HG03196 (cell line): Measurements from ENCODE around the gene ACAP3.

Source experiments
- ATAC-seq: cut with Tn5 transposase; IDR thresholded peaks from one replicate; pipeline ENCODE4 v1.9.1; 2021; ENCODE audit not compliant: unreplicated experiment

The ACAP3 gene

GRCh38 chr1:1286313-1287261 is 21.1 kb downstream of the ACAP3 start:
- no peak for ATAC-seq

GRCh38 chr1:1285611-1286311 is 22.0 kb downstream of the ACAP3 start:
- ATAC-seq = no peak

DNA sequence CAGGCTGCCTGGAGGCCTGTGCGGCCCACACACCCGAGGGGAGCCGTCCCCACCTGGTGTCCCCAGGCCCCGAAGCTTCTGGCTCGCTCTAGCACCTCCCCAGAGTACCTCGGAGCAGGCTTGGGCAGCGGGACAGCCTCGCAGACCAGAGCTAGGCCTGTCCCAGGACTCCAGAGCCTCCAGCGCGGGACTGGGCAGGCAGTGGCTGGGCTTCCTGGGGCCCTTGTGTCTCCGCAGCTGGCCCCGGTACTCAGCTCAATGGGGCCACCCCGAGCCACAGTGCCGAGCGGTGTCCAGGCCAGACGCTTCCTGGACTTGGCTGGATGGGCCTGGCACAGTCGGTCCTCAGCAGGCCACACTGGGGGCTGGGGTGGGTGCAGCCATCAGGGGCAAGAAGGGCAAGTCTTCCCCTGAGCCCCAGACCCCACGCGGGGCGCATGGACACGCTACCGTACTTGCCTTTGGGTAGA is 22.6 kb downstream of the ACAP3 start:
- ATAC-seq = no peak

- ATAC-seq = no peak
These were observed 23.3 kb downstream of the ACAP3 start for GRCh38 chr1:1284221-1285101.

- ATAC-seq = no peak
These were observed 23.9 kb downstream of the ACAP3 start for GRCh38 chr1:1283821-1284220.

DNA sequence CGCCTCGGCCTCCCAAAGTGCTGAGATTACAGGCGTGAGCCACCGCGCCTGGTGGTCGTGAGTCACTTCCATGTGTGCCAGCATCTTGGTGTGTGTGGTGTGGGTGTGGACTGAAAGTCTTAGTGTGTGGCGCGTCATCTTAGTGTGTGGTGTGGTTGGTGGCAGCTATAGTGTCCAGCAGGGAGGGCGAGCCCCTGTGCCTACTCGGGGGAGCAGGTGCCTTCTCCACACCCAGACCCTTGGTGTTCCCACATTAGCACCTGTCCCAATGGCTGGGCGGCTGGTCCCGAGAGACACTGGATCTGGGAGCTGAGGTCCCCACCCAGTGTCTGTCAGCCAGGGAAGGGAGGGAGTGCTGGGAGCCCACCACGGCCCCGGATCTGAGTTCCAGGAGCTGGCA is 24.7 kb downstream of the ACAP3 start:
- no peak for ATAC-seq

- no peak for ATAC-seq
These were observed 26.0 kb downstream of the ACAP3 start for GRCh38 chr1:1281533-1282321.

DNA sequence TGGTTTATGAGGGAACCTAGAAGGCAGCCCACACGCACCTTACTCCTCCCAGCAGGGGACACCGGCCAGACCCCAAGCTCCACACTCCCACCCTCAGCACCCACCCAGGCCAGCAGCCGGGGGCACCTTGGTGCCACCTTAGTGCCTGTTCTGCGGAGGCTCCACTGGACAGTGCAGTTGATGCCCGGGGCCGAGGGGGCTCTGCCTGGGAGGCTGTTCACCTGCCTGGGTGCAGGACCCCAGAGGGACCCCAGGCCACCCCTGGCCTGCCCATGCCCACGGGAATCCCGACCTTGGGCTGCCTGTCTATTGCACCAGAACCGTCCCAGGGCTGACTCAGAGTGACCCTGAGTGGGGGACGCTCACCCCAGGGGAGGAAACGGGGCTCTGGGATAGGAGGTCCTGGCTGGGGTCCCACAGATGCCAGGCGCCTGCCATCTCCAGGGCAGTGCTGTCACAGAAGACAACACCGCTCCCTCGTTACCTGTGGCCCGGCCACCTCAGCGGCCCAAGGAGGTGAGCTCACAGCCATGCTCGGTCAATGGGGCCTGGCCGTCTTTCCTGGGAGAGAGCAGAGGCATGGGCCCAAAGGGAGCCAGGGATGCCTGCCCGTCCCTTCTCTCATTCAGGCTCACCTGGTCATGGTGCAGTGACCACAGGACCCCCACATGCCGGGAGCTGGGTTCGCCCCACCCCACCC is 26.8 kb downstream of the ACAP3 start:
- no peak for ATAC-seq

GRCh38 chr1:1279028-1279427 is 28.7 kb downstream of the ACAP3 start:
- no peak for ATAC-seq

DNA sequence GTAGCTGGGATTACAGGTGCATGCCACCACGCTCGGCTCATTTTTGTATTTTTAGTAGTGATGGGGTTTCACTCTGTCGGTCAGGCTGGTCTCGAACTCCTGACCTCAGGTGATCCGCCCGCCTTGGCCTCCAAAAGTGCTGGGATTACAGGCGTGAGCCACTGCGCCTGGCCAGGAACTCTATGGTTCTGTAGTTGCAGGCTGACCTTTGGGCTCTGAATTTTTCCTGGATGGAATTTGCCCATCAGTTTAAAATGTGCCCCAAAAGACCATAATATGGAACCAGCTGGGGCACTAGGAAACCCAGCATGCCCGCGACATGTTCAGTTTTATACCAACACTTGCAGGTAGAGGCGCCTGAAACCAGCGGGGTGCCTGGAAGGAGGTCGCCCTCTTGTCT is 29.1 kb downstream of the ACAP3 start:
- ATAC-seq = no peak

GRCh38 chr1:1275836-1276235 is 31.9 kb downstream of the ACAP3 start:
- no peak for ATAC-seq

- no peak for ATAC-seq
These were observed 32.7 kb downstream of the ACAP3 start for GRCh38 chr1:1274931-1275431.

DNA sequence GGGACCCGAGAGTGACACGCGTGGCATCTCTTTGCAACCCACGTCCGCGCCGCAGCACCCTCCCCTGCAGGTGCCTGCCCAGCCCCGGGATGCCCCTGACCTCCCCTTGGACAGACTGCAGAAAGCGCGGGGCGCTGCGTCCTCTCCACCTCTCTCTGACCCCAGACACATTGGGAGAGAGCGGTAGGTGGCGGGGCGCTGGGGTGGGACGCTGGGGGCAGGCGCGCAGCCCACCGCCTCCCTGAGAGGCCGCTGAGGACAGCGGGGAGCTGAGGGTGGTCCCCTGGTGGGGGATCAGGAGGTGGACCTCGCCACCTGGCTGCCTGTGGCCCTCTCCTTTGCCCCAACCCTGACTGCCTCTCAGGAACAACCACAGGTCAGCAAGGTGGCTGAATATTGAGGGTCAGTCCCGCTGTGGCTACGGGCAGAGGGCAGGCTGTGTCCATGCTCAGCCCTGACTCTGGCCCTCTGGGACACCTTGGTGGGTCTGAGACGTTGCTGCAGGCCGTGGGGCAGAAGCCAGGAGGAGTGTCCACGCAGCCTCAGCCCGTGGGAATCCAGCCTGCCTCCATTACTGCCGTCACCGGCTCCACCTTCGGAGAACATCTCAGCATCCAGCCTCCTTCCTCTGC is 33.3 kb downstream of the ACAP3 start:
- ATAC-seq = peak; percentile 5

GRCh38 chr1:1273512-1274298 is 34.0 kb downstream of the ACAP3 start, which contains the start of gene UBE2J2:
UBE2J2 (minus strand) TSS chr1:1273854; CDS start chr1:1267992, 5,862 bp downstream.
- ATAC-seq = peak; percentile 89

- peak; percentile 15 for ATAC-seq
These were observed 34.6 kb downstream of the ACAP3 start for GRCh38 chr1:1273209-1273511.

DNA sequence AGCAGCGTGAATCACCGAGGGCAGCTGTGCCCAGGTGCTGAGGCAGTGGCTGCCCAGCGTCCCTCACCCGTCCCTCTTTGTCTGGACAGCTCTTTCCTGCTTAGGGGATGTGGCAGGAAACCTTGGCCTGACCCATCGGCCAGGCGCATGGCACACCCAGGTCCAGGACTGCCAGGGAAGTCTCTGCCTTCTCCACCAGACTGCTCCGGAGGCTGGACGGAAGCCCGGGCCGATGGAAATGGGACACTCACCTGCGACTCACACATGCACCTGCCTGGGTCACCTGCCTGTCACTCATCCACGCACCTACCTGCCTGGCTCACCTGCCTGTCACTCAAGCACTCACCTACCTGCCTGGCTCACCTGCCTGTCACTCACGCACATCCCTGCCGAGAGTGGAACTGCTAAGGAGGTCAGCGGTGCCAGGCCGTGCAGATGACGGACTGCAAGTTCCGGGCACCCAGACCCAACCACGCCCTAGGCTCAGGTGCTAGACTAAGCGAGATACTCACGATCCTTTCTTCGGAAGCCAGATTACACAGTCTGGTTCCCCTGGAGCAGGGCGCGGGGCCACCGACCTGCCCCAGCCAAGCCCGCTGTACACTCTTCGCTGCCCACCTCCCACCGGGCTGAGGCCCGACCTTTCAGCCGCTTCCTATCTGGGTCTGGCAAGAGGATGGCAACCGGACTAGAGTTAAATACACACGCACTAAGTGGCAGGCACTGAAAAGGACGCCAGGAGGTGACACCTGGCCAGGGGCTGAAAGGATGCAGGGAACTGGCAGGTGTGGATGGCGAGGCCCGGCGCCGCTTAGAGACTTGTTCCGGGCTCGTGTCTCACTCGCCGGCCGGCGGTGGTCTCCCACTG is 35.2 kb downstream of the ACAP3 start:
- no peak for ATAC-seq

DNA sequence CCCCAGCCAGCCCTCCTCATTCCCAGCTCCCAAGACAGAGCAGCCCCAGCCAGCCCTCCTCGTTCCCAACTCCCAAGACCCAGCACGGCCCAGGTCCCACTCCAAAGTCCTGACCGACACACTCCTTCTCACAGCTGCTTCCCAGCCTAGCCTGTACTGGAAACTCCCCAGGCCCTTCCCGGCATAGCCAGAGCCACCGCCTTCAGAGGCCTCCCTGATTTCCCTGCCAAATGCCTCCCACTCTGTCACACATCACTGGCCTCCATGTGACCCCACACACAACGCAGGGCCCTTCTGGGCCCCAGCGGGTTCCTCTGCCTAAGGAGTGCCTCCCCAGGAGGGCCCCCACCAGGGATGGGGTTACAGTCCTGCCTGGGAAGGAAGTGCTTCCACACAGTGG is 36.9 kb downstream of the ACAP3 start:
- ATAC-seq = no peak
